Keratinocyte (primary cell): ENCODE measurements around the gene TNFSF15. TPM values are rescaled to one million over a fixed set of nuclear protein-coding genes. Genes with fewer than 3 reads are reported as not detected.

Experiments used
- DNase-seq: peaks from one replicate; pipeline ENCODE4 v3.0.0-alpha.2; 2011; ENCODE audit warnings: low read depth, missing footprints, low spot score
- FAIRE-seq: peaks from 2 replicates; lab custom pipeline; 2011; peaks lifted over from hg19 to GRCh38; lab: Jason Lieb, UNC
- H2AFZ ChIP-seq: 2 replicates; pipeline ENCODE4 v1.6.0; 2012; ENCODE audit warnings: low read length, control low read depth, inconsistent platforms; ENCODE audit not compliant: control insufficient read depth
- H3K27ac ChIP-seq: 2 replicates; pipeline ENCODE4 v1.5.1; 2011; ENCODE audit warnings: low read length; ENCODE audit not compliant: control insufficient read depth, insufficient read depth
- H3K27me3 ChIP-seq: 3 replicates; pipeline ENCODE4 v1.6.0; 2011; ENCODE audit warnings: low read length; ENCODE audit not compliant: control insufficient read depth, insufficient read depth; ENCODE audit errors: extremely low read depth
- H3K36me3 ChIP-seq, 2 experiments: 2 replicates in 1 of 2; 3 replicates in 1 of 2; pipeline ENCODE4 v1.5.1; 2011; ENCODE audit warnings: low read length in 2 of 2, mild to moderate bottlenecking in 1 of 2; ENCODE audit not compliant: control insufficient read depth in 2 of 2, insufficient read depth in 2 of 2; ENCODE audit errors: extremely low read depth in 1 of 2
- H3K4me1 ChIP-seq: 3 replicates; pipeline ENCODE4 v1.5.1; 2011; ENCODE audit warnings: low read length; ENCODE audit not compliant: control insufficient read depth, insufficient read depth; ENCODE audit errors: extremely low read depth
- H3K4me2 ChIP-seq: 3 replicates; pipeline ENCODE4 v1.6.0; 2011; ENCODE audit warnings: low read depth, low read length; ENCODE audit not compliant: control insufficient read depth, insufficient read depth; ENCODE audit errors: extremely low read depth
- H3K4me3 ChIP-seq, 3 experiments: fragments of 200-600 bp in 1 of 3; sonication (generic) in 1 of 3; 2 replicates in 2 of 3; 3 replicates in 1 of 3; pipeline ENCODE4 v1.5.1; 2011 to 2016; ENCODE audit warnings: low read length in 3 of 3, mild to moderate bottlenecking in 3 of 3, control low read depth in 2 of 3, inconsistent platforms in 1 of 3, low read depth in 1 of 3, mixed read lengths in 1 of 3, mixed run types in 1 of 3, moderate library complexity in 1 of 3; ENCODE audit not compliant: control insufficient read depth in 2 of 3, insufficient read depth in 2 of 3; ENCODE audit errors: extremely low read depth in 1 of 3
- H3K79me2 ChIP-seq: 2 replicates; pipeline ENCODE4 v1.6.0; 2012; ENCODE audit warnings: low read length; ENCODE audit not compliant: control insufficient read depth, insufficient read depth
- H3K9ac ChIP-seq: 3 replicates; pipeline ENCODE4 v1.6.0; 2011; ENCODE audit warnings: low read length; ENCODE audit not compliant: control insufficient read depth, insufficient read depth; ENCODE audit errors: extremely low read depth
- H3K9me1 ChIP-seq: 3 replicates; pipeline ENCODE4 v1.6.0; 2011; ENCODE audit warnings: low read length; ENCODE audit not compliant: control insufficient read depth, insufficient read depth; ENCODE audit errors: extremely low read depth
- H3K9me3 ChIP-seq: 2 replicates; pipeline ENCODE4 v1.5.1; 2012; ENCODE audit warnings: low read depth, low read length; ENCODE audit not compliant: control insufficient read depth
- H4K20me1 ChIP-seq: 3 replicates; pipeline ENCODE4 v1.6.0; 2011; ENCODE audit warnings: low read length; ENCODE audit not compliant: control insufficient read depth, insufficient read depth; ENCODE audit errors: extremely low read depth
- EZH2 ChIP-seq: IDR thresholded peaks from one replicate; pipeline ENCODE4 v1.6.1; 2012; ENCODE audit warnings: inconsistent platforms, mild to moderate bottlenecking, low read length, moderate library complexity
- dilution Hi-C: fragments of 300-500 bp; cut with MboI; formaldehyde crosslinking; loops from one replicate; pipeline ENCODE4 v1.7.0; 2020; ENCODE audit warnings: low sequenced_read_pairs; ENCODE audit not compliant: extremely low pct_ligation_motif_present
- polyA plus RNA-seq, 5 experiments: library from polyadenylated mRNA; depleted of rRNA in 3 of 5; stranded (reverse) in 3 of 5; stranded (forward) in 1 of 5; unstranded in 1 of 5; fragments of >200 nt; gene quantifications; 1 replicate in 1 of 5; 2 replicates in 3 of 5; 3 replicates in 1 of 5; pipeline versions ENCODE4 v1.2.1 to v1.2.3, GENCODE V29; 2011 to 2012; ENCODE audit warnings: missing spikeins in 2 of 5, low read depth in 1 of 5, low replicate concordance in 1 of 5
- TF ChIP-seq, protein P1 (sequence below), 3 experiments: IDR thresholded peaks in 1 of 3; conservative IDR thresholded peaks in 1 of 3; optimal IDR thresholded peaks in 1 of 3; 2 replicates in 2 of 3; 3 replicates in 1 of 3; pipeline versions ENCODE3 to v1.5.1; 2011; ENCODE audit warnings: low read length in 3 of 3, mild to moderate bottlenecking in 3 of 3, moderate library complexity in 2 of 3, control low read depth in 1 of 3, inconsistent platforms in 1 of 3; ENCODE audit not compliant: insufficient read depth in 2 of 3; ENCODE audit errors: extremely low read depth in 1 of 3

TNFSF15 gene
- polyA plus RNA-seq, 1 donor (not counting 4 experiments of a cell fraction or from before 2014, with no cell fraction given), result 1.1 TPM

DNA sequence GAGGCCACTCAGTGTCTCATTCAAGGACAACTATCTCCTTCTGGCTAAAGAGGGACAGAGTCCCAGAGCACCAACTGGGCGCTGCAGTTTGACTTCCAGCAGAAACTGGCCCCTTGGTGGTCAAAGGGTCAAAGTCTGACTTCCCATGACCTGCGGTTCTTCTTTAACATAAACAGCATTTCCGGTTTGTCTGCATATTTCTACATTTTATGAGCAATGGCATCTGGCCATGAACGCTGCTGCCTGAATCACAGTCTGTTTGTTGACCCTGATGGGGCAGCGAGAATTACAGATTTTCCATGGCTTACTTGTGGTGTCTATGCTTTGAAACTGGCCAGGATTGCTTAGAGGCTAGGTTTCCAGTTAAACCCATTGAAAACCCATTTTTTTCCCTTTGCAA lies 1.3 kb downstream of the TNFSF15 start:
- Histone ChIP-seq H3K4me3 (no peak overlapping the region), H3K9ac (no peak overlapping the region), H4K20me1 (no peaks in the 10 kb centered on the region), H2AFZ (no peak overlapping the region), H3K27ac (no peak overlapping the region), H3K4me1 (peaks cover 33% of the 10 kb centered on the region), H3K9me1 (no peaks in the 10 kb centered on the region), H3K79me2 (no peaks in the 10 kb centered on the region), H3K36me3 (no peaks in the 10 kb centered on the region), H3K27me3 (no peaks in the 10 kb centered on the region), H3K4me2 (peak overlapping the region; percentile 85), H3K9me3 (no peaks in the 10 kb centered on the region)
- TF ChIP-seq EZH2, result no peak
- TF ChIP-seq, protein P1, sequence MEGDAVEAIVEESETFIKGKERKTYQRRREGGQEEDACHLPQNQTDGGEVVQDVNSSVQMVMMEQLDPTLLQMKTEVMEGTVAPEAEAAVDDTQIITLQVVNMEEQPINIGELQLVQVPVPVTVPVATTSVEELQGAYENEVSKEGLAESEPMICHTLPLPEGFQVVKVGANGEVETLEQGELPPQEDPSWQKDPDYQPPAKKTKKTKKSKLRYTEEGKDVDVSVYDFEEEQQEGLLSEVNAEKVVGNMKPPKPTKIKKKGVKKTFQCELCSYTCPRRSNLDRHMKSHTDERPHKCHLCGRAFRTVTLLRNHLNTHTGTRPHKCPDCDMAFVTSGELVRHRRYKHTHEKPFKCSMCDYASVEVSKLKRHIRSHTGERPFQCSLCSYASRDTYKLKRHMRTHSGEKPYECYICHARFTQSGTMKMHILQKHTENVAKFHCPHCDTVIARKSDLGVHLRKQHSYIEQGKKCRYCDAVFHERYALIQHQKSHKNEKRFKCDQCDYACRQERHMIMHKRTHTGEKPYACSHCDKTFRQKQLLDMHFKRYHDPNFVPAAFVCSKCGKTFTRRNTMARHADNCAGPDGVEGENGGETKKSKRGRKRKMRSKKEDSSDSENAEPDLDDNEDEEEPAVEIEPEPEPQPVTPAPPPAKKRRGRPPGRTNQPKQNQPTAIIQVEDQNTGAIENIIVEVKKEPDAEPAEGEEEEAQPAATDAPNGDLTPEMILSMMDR (optimal IDR thresholded peaks at IDR 0.05 in 1 of 3, IDR thresholded peaks at IDR 0.05 in 1 of 3, conservative IDR thresholded peaks at IDR 0.05 in 1 of 3; ENCODE audit: extremely low read depth in 1 of 3, insufficient read depth in 2 of 3, low read length in 3 of 3), result no peak
- DNase-seq (no peak), FAIRE-seq (no peak)
- dilution Hi-C loops, result no loop called here

DNA sequence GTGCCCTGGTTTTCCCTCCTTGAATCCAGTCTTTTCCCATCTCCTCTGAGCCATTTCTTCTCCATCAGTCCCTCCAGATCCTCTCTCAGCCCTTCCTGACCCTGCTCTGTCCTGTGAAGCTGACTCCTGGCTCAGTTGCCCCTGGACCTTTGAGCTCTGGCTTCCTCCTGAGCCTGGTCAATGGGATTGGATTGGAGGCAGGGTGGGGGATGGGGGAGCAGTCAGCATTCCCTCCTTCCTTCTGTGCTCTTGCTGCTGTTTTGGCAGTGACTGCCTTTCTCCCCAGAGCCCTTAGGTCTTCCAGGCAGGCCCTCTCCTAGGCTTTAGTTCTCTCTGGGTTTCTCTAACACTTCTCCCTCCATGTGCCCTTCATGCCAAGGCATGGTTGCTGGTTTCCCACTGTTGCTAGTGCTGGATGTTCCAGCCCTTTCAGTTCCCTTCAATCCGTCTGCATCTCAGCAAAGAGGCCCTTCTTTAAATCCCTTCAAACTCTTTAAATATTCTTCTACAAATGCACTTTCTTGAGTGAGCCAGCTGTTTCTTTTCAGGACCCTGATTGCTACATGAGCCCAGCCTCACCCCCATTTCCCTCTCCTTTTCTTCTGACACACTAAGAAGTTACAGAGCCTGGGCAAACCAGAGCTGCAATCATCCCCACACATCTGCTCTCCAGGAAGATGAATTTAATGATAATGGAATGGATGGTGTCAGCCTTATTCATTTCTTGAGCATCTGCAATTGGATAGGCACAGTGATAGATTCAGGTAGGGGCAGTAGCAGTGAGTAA lies 2.2 kb downstream of the TNFSF15 start:
- no peak overlapping the region for H3K27ac ChIP-seq
- no peak overlapping the region for H3K4me2 ChIP-seq
- peaks cover 37% of the 10 kb centered on the region for H3K4me1 ChIP-seq
- dilution Hi-C loops, result no loop called here
- no peak overlapping the region for H2AFZ ChIP-seq
- FAIRE-seq (no peak), DNase-seq (no peak)
- TF ChIP-seq EZH2, result no peak
- TF ChIP-seq, protein P1 (optimal IDR thresholded peaks at IDR 0.05 in 1 of 3, IDR thresholded peaks at IDR 0.05 in 1 of 3, conservative IDR thresholded peaks at IDR 0.05 in 1 of 3; ENCODE audit: extremely low read depth in 1 of 3, insufficient read depth in 2 of 3, low read length in 3 of 3), result no peak
- no peaks in the 10 kb centered on the region for H4K20me1 ChIP-seq
- no peaks in the 10 kb centered on the region for H3K79me2 ChIP-seq
- no peaks in the 10 kb centered on the region for H3K9me1 ChIP-seq
- no peaks in the 10 kb centered on the region for H3K36me3 ChIP-seq
- H3K9me3 ChIP-seq, result no peaks in the 10 kb centered on the region
- no peak overlapping the region for H3K4me3 ChIP-seq
- no peaks in the 10 kb centered on the region for H3K27me3 ChIP-seq
- no peak overlapping the region for H3K9ac ChIP-seq
